Transverse colon (tissue), 3 donors: ENCODE results near the gene TRIM46.

ENCODE experiments used
- EP300 ChIP-seq: sonication (generic); formaldehyde crosslinking; IDR thresholded peaks from one replicate; pipeline ENCODE4 v1.6.1; 2017; ENCODE audit warnings: antibody characterized with exemption, low read depth
- POLR2A ChIP-seq: fragments of 450-650 bp; IDR thresholded peaks from one replicate; pipeline ENCODE4 v1.6.1; 2016; ENCODE audit warnings: antibody characterized with exemption, mild to moderate bottlenecking, moderate library complexity
- TF ChIP-seq, protein P1 (sequence below), 5 experiments: fragments of 200-600 bp in 3 of 5; fragments of 450-650 bp in 2 of 5; sonication (generic) in 3 of 5; IDR thresholded peaks; 1 replicate in 2 of 5; 2 replicates in 3 of 5; pipeline ENCODE4 v1.5.1; 2016 to 2017; ENCODE audit warnings: antibody characterized with exemption in 5 of 5, inconsistent platforms in 3 of 5, mild to moderate bottlenecking in 2 of 5, moderate library complexity in 1 of 5

DNA sequence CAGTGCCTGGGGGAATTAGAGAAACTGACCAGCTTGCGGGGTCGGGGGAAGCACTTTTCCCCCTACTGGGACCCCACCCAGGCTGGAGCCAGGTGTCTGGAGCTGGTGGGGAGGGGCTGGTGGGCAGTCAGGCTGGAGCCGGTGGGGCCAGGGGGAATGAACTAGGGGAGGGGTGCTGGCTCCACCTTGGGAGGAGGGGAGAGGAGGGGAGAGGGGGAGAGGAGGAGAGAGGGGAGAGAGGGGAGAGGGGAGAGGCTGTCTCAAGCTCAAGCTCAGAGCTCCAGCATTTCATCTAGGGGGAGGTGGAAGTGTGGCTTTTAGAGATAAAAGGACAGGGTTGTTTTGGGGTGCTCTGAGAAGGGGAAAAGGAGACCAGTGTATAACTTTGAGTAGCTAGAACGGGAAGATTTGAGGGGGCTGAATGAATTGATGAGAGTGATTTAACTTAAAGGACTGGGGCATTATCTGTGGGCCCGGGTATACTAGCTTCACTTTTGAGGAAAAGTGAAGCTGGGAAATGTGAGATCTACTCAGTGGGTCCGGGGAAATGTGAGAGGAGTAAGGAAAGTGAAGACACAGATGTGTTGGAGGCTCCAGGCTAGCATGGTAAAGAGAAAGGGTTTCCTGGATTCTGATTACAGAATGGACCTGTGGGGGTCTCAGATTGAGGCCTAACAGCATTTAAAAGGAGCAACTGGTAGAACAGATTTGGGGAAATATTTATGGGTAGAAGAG is 43.2 kb upstream of the TRIM46 start:
- TF ChIP-seq, protein P1, sequence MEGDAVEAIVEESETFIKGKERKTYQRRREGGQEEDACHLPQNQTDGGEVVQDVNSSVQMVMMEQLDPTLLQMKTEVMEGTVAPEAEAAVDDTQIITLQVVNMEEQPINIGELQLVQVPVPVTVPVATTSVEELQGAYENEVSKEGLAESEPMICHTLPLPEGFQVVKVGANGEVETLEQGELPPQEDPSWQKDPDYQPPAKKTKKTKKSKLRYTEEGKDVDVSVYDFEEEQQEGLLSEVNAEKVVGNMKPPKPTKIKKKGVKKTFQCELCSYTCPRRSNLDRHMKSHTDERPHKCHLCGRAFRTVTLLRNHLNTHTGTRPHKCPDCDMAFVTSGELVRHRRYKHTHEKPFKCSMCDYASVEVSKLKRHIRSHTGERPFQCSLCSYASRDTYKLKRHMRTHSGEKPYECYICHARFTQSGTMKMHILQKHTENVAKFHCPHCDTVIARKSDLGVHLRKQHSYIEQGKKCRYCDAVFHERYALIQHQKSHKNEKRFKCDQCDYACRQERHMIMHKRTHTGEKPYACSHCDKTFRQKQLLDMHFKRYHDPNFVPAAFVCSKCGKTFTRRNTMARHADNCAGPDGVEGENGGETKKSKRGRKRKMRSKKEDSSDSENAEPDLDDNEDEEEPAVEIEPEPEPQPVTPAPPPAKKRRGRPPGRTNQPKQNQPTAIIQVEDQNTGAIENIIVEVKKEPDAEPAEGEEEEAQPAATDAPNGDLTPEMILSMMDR (IDR thresholded peaks at IDR 0.05): no peak
- TF ChIP-seq EP300 (no peak), POLR2A (no peak)
